DOHH2 (cell line): ENCODE measurements around the gene GCLM.
"Not testable (repeated sequence)": the region's sequence is repeated elsewhere in the genome, so short reads cannot be mapped to it uniquely, and the experiment has no call there.

ENCODE experiments used
- H3F3A ChIP-seq: fragments of 200-600 bp; sonication (generic), shearing (Covaris generic); 2 replicates; pipeline ENCODE4 v1.6.0; 2016; ENCODE audit warnings: antibody characterized with exemption, mild to moderate bottlenecking; ENCODE audit not compliant: control insufficient read depth, insufficient read depth
- H3K27ac ChIP-seq: fragments of 200-600 bp; sonication (generic); 2 replicates; pipeline ENCODE4 v1.5.1; 2014; ENCODE audit warnings: low read depth, mild to moderate bottlenecking, low read length, moderate library complexity
- H3K27me3 ChIP-seq: fragments of 200-600 bp; sonication (generic); 2 replicates; pipeline ENCODE4 v1.6.1; 2014; ENCODE audit warnings: mild to moderate bottlenecking, low read length, mixed read lengths; ENCODE audit not compliant: control insufficient read depth
- H3K36me3 ChIP-seq: fragments of 200-600 bp; sonication (generic); 2 replicates; pipeline ENCODE4 v1.6.1; 2014; ENCODE audit warnings: mild to moderate bottlenecking, low read length, moderate library complexity, mixed read lengths; ENCODE audit not compliant: control insufficient read depth
- H3K4me1 ChIP-seq: fragments of 200-600 bp; sonication (generic); 2 replicates; pipeline ENCODE4 v1.6.1; 2014; ENCODE audit warnings: mild to moderate bottlenecking, low read length, mixed read lengths; ENCODE audit not compliant: control insufficient read depth
- H3K4me2 ChIP-seq: fragments of 200-600 bp; sonication (generic); 2 replicates; pipeline ENCODE4 v1.6.0; 2014; ENCODE audit warnings: mild to moderate bottlenecking, low read length, moderate library complexity
- H3K4me3 ChIP-seq: fragments of 200-600 bp; sonication (generic); 2 replicates; pipeline ENCODE4 v1.5.1; 2014; ENCODE audit warnings: mild to moderate bottlenecking, low read length, mixed read lengths
- H3K79me2 ChIP-seq: fragments of 200-600 bp; sonication (generic); 2 replicates; pipeline ENCODE4 v1.6.1; 2014; ENCODE audit warnings: mild to moderate bottlenecking, low read length, mixed read lengths; ENCODE audit not compliant: control insufficient read depth
- H3K9me2 ChIP-seq: fragments of 200-600 bp; sonication (generic); replicated peaks from 2 replicates; pipeline ENCODE4 v1.6.1; 2014; ENCODE audit warnings: mild to moderate bottlenecking, low read length, mixed read lengths; ENCODE audit not compliant: control insufficient read depth
- H3K9me3 ChIP-seq: fragments of 200-600 bp; sonication (generic); 2 replicates; pipeline ENCODE4 v1.6.1; 2014; ENCODE audit warnings: antibody characterized with exemption, low read length, mixed read lengths; ENCODE audit not compliant: control insufficient read depth, insufficient read depth
- H4K20me1 ChIP-seq: fragments of 200-600 bp; sonication (generic); 2 replicates; pipeline ENCODE4 v1.6.0; 2014; ENCODE audit warnings: low read depth, mild to moderate bottlenecking, antibody characterized with exemption, low read length, moderate library complexity; ENCODE audit not compliant: control insufficient read depth, insufficient read depth
- CTCF ChIP-seq: fragments of 200-600 bp; sonication (generic); IDR thresholded peaks from one replicate; pipeline ENCODE4 v1.5.1; 2014; ENCODE audit warnings: antibody characterized with exemption, mild to moderate bottlenecking, low read depth, low read length; ENCODE audit not compliant: poor library complexity, severe bottlenecking
- EZH2phosphoT487 ChIP-seq: fragments of 200-600 bp; sonication (generic); IDR thresholded peaks from 2 replicates; pipeline ENCODE4 v1.6.1; 2017; ENCODE audit warnings: borderline replicate concordance, mild to moderate bottlenecking, antibody characterized with exemption, low read length, moderate library complexity, mixed read lengths

Gene GCLM

DNA sequence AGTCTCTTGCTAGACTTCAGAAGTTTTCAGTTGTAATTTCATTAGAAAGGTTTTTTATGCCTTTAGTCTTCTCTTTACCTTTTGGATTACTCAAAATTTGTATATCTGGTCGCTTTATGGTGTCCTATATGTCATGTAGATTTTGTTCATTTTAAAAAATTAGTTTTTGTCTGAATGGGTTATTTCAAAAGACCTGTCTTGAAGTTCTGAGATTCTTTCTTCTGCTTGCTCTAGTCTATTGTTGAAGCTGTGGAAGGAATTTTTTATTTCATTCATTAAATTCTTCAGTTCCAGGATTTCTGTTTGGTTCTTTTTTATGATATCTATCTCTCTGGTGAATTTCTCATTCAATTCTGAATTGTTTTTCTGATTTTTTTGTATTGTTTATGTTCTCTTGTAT is 46.5 kb upstream of the GCLM start:
- H3K9me2 ChIP-seq, result no peaks in the 10 kb centered on the region
- no peaks in the 10 kb centered on the region for H3K36me3 ChIP-seq
- TF ChIP-seq EZH2phosphoT487 (no peak), CTCF (no peak)
- H3K27ac ChIP-seq, result no peak overlapping the region
- no peaks in the 10 kb centered on the region for H3F3A ChIP-seq
- H3K9me3 ChIP-seq, result peaks cover 12% of the 10 kb centered on the region; the same call in 1 of the 2 replicates
- H3K4me2 ChIP-seq, result no peak overlapping the region
- no peaks in the 10 kb centered on the region for H3K4me1 ChIP-seq
- H3K4me3 ChIP-seq, result no peak overlapping the region
- no peaks in the 10 kb centered on the region for H4K20me1 ChIP-seq
- peaks cover 3% of the 10 kb centered on the region; the same call in 1 of the 2 replicates for H3K27me3 ChIP-seq
- no peaks in the 10 kb centered on the region for H3K79me2 ChIP-seq

GRCh38 chr1:93947002-93947686 is 37.9 kb upstream of the GCLM start:
- not testable (repeated sequence) for H3K36me3 ChIP-seq, H3K4me2 ChIP-seq

GRCh38 chr1:93938461-93939145 is 29.4 kb upstream of the GCLM start:
- Histone ChIP-seq H3K4me1 (peaks cover 7% of the 10 kb centered on the region), H3K79me2 (no peaks in the 10 kb centered on the region), H3K9me3 (no peaks in the 10 kb centered on the region), H3K36me3 (no peaks in the 10 kb centered on the region), H3K4me3 (no peak overlapping the region), H3K27me3 (no peaks in the 10 kb centered on the region), H3F3A (no peaks in the 10 kb centered on the region), H3K9me2 (no peaks in the 10 kb centered on the region; the same call in 1 of the 2 replicates), H3K4me2 (no peak overlapping the region), H4K20me1 (no peaks in the 10 kb centered on the region), H3K27ac (no peak overlapping the region)
- TF ChIP-seq EZH2phosphoT487, result no peak
- no peak for TF ChIP-seq CTCF

More at GRCh38 chr1:93947002-93947686, 37.9 kb upstream of the GCLM start:
- not testable (repeated sequence) for H3K9me2 ChIP-seq, H3K4me1 ChIP-seq, H3K9me3 ChIP-seq, H3F3A ChIP-seq, H3K27me3 ChIP-seq, H3K27ac ChIP-seq, H3K79me2 ChIP-seq, H3K4me3 ChIP-seq, H4K20me1 ChIP-seq

DNA sequence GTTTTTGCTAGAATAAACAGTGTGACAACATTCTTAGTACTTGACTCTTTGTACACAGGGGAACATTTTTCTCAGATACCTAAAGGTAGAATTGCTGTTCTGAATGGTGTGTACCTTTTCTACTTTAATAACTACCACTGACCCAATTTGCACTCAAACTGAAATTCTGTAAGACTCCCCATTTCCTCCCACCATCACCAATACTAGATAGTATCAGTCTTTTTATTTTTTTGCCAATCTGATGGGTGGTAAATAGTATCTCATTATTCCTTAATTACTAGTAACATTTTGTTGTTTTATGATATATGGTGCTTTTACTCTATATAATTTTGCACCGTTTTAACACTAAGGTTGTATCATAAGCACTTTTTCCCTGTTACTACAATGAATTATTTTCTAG is 28.8 kb upstream of the GCLM start:
- no peak overlapping the region for H3K4me3 ChIP-seq
- no peaks in the 10 kb centered on the region for H3K36me3 ChIP-seq
- no peak overlapping the region for H3K27ac ChIP-seq
- H4K20me1 ChIP-seq, result no peaks in the 10 kb centered on the region
- H3K4me2 ChIP-seq, result no peak overlapping the region
- no peaks in the 10 kb centered on the region for H3F3A ChIP-seq
- no peaks in the 10 kb centered on the region; the same call in 1 of the 2 replicates for H3K9me2 ChIP-seq
- peaks cover 7% of the 10 kb centered on the region for H3K4me1 ChIP-seq
- H3K79me2 ChIP-seq, result no peaks in the 10 kb centered on the region
- TF ChIP-seq EZH2phosphoT487 (no peak), CTCF (no peak)
- no peaks in the 10 kb centered on the region for H3K9me3 ChIP-seq
- H3K27me3 ChIP-seq, result no peaks in the 10 kb centered on the region
